Stimulated activated CD4-positive, alpha-beta T cell treated with anti-CD3 and anti-CD28 coated beads, Interleukin-12 subunit alpha, Interleukin-12 subunit beta, amount 100 ng/mL, for 4 hours (primary cell): Measurements from ENCODE around the gene SMIM10L2A.
"Not testable (repeated sequence)": the region's sequence is repeated elsewhere in the genome, so short reads cannot be mapped to it uniquely, and the experiment has no call there.

Source experiments
- DNase-seq: peaks from one replicate; pipeline ENCODE4 v3.0.0-alpha.2; 2020

SMIM10L2A gene

GRCh38 chrX:135423173-135423864 lies 1.6 kb downstream of the SMIM10L2A start:
- DNase-seq, result not testable (repeated sequence)

- DNase-seq, result no peak
These were observed 2.7 kb downstream of the SMIM10L2A start for GRCh38 chrX:135424469-135424868.

- DNase-seq, result no peak
These were observed 3.6 kb downstream of the SMIM10L2A start for GRCh38 chrX:135425026-135425965.

- no peak for DNase-seq
These were observed 7.7 kb downstream of the SMIM10L2A start for GRCh38 chrX:135429429-135429828.

- no peak for DNase-seq
These were observed 10.1 kb downstream of the SMIM10L2A start for GRCh38 chrX:135431886-135432285.

- DNase-seq, result no peak
These were observed 10.7 kb downstream of the SMIM10L2A start for GRCh38 chrX:135432453-135432852.

- no peak for DNase-seq
These were observed 11.3 kb downstream of the SMIM10L2A start for GRCh38 chrX:135432881-135433521.

GRCh38 chrX:135433531-135434257 lies 11.9 kb downstream of the SMIM10L2A start:
- no peak for DNase-seq

GRCh38 chrX:135434258-135435138 lies 12.8 kb downstream of the SMIM10L2A start:
- DNase-seq, result no peak

- DNase-seq, result no peak
These were observed 13.6 kb downstream of the SMIM10L2A start for GRCh38 chrX:135435139-135435922.

GRCh38 chrX:135435933-135436332 lies 14.2 kb downstream of the SMIM10L2A start:
- no peak for DNase-seq

- no peak for DNase-seq
These were observed 14.7 kb downstream of the SMIM10L2A start for GRCh38 chrX:135436456-135436855.

- no peak for DNase-seq
These were observed 15.5 kb downstream of the SMIM10L2A start for GRCh38 chrX:135436966-135437866.

- DNase-seq, result no peak
These were observed 16.4 kb downstream of the SMIM10L2A start for GRCh38 chrX:135437867-135438733.

GRCh38 chrX:135438734-135439043 lies 16.9 kb downstream of the SMIM10L2A start:
- DNase-seq, result no peak

GRCh38 chrX:135449637-135450550 lies 28.1 kb downstream of the SMIM10L2A start:
- DNase-seq, result no peak

- no peak for DNase-seq
These were observed 31.6 kb downstream of the SMIM10L2A start for GRCh38 chrX:135453381-135453780.

GRCh38 chrX:135454816-135455215 lies 33.1 kb downstream of the SMIM10L2A start:
- no peak for DNase-seq
